Activated naive CD4-positive, alpha-beta T cell treated with anti-CD3 and anti-CD28 coated beads, Interleukin-2, amount 50 U/mL, for 24 hours (primary cell): ENCODE measurements around the gene FAM72C.
"Not testable (repeated sequence)": the region's sequence is repeated elsewhere in the genome, so short reads cannot be mapped to it uniquely, and the experiment has no call there.

ENCODE experiments used
- H3K27ac Mint-ChIP-seq: one replicate; pipeline ENCODE4 v1.8.0; 2021; ENCODE audit warnings: mild to moderate bottlenecking, mixed read lengths
- H3K27me3 Mint-ChIP-seq: one replicate; pipeline ENCODE4 v1.8.0; 2021; ENCODE audit warnings: mixed read lengths
- H3K36me3 Mint-ChIP-seq: one replicate; pipeline ENCODE4 v1.8.0; 2021; ENCODE audit warnings: mixed read lengths
- H3K4me1 Mint-ChIP-seq: one replicate; pipeline ENCODE4 v1.8.0; 2021; ENCODE audit warnings: mixed read lengths
- H3K4me3 Mint-ChIP-seq: one replicate; pipeline ENCODE4 v1.8.0; 2021; ENCODE audit warnings: mild to moderate bottlenecking, mixed read lengths
- H3K9me3 Mint-ChIP-seq: one replicate; pipeline ENCODE4 v1.8.0; 2021; ENCODE audit warnings: mixed read lengths

FAM72C gene

GRCh38 chr1:143989719-143990118 lies 17.9 kb upstream of the FAM72C start:
- H3K4me1 Mint-ChIP-seq, H3K9me3 Mint-ChIP-seq, H3K4me3 Mint-ChIP-seq, H3K36me3 Mint-ChIP-seq, H3K27me3 Mint-ChIP-seq, H3K27ac Mint-ChIP-seq: not testable (repeated sequence)

DNA sequence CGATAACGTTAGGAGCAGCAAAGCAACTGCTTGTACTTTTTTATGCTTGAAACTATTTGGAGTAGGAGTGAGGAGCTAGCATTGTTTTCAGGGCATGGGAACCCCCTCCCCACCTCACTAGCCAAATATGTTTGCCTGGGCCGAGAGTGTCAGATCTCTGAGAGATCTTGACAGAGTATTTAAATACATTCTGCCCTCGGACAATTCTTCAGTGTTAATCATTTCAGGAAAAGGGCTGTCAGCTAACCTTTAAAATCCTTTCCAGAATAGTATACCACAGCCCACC lies 17.6 kb upstream of the FAM72C start:
- not testable (repeated sequence) for H3K27ac Mint-ChIP-seq, H3K4me3 Mint-ChIP-seq, H3K9me3 Mint-ChIP-seq, H3K4me1 Mint-ChIP-seq, H3K27me3 Mint-ChIP-seq, H3K36me3 Mint-ChIP-seq

DNA sequence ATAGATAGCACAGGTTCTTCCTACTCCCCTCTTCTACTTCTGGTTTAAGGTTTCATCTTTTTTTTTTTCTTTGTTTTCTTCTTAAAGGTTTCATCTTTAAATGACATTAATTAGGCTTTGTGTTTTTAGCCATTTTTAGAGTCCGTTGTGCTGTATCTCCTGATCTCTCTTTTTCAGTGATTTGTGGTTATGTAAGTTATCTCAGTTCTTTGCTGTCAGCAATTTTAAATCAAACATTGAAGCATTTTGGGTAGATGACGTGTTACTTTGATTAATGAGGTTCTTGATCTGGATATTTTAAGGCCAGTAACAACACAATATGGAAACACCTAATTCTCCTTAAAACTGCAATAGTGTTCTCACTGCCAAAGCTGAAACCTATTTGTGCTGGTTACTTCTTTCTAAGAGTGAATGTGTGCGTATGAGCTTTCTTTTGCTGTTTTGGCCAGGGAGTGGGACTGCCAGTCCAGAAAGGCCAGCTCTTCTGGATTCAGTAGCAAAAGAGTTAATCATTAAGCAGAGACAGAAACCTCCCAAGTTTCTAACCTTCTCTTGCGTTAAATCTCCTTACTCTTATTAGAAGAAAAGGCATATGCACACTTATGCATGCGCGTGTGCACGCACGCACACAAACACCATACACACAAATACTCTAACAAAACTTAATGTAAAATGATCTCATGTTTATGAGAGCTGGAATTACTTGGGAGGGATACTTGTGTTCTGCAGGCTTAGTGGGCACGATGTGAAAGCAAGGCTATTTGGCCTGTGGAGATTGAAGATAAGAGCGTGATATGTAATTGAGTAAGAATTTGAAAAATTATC lies 17.0 kb upstream of the FAM72C start:
- H3K36me3 Mint-ChIP-seq, H3K4me1 Mint-ChIP-seq, H3K27me3 Mint-ChIP-seq, H3K9me3 Mint-ChIP-seq, H3K27ac Mint-ChIP-seq, H3K4me3 Mint-ChIP-seq: not testable (repeated sequence)

DNA sequence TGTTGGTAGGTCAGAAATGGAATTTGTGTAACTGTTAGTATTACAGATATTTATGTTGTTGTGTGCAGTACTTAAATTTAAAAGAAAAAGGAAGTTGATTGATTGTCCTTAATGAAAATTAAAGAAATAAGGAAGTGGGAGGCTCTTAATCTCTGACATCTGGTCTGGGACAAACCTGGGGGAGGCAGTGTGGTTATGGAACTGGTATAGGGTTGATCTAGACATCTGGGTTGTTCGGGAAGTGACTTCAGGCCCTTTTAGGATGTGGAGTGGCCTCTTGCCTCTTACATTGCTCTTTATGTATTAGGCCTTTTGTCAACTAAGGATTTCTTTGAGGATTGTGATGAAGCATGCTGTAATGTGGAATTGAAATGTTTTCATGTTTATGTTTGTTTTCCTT lies 16.1 kb upstream of the FAM72C start:
- H3K27ac Mint-ChIP-seq, H3K4me3 Mint-ChIP-seq, H3K27me3 Mint-ChIP-seq, H3K9me3 Mint-ChIP-seq, H3K4me1 Mint-ChIP-seq, H3K36me3 Mint-ChIP-seq: not testable (repeated sequence)

DNA sequence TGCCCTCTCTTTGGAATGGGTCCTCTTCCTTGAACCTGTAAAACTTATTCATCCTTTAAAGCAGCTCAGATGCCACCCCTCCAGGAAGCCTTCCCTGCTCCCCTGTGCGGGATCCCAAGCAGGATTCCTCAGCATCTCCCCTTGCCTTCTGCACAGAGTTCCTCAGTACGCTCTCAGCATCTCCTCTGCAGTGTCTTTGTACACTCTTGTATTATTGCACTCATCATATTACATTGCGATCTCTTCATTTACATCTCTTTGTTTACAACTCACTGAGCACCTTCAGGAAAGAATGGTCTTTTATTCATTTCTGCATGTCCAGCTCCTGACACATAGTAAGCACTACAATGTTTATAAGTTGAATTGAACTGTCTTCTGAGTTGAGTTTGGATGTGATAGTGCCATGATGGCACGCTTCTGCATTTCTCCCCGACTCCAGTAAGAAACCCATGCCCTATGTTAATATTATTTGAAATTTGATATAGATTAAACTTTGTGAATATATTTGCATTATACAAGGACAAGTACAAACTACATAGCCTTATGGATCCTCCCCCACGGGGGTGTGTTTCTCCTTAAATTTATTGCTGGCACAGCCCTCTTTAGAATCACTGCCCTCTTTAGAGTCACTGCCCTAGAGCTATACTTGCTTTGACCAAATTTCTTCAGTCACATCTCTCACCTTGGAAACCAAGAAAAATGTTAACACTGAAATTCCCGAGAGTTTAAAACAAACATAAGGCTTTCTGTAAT lies 13.1 kb upstream of the FAM72C start:
- not testable (repeated sequence) for H3K4me1 Mint-ChIP-seq, H3K36me3 Mint-ChIP-seq, H3K9me3 Mint-ChIP-seq, H3K27me3 Mint-ChIP-seq, H3K27ac Mint-ChIP-seq, H3K4me3 Mint-ChIP-seq

GRCh38 chr1:143974416-143974815 lies 2.6 kb upstream of the FAM72C start:
- H3K27me3 Mint-ChIP-seq, H3K9me3 Mint-ChIP-seq, H3K36me3 Mint-ChIP-seq, H3K27ac Mint-ChIP-seq, H3K4me1 Mint-ChIP-seq: not testable (repeated sequence)
- peak overlapping the region; percentile 67 for H3K4me3 Mint-ChIP-seq

- H3K27ac Mint-ChIP-seq, H3K36me3 Mint-ChIP-seq: not testable (repeated sequence)
Observed at GRCh38 chr1:143973876-143974414, 2.2 kb upstream of the FAM72C start.

DNA sequence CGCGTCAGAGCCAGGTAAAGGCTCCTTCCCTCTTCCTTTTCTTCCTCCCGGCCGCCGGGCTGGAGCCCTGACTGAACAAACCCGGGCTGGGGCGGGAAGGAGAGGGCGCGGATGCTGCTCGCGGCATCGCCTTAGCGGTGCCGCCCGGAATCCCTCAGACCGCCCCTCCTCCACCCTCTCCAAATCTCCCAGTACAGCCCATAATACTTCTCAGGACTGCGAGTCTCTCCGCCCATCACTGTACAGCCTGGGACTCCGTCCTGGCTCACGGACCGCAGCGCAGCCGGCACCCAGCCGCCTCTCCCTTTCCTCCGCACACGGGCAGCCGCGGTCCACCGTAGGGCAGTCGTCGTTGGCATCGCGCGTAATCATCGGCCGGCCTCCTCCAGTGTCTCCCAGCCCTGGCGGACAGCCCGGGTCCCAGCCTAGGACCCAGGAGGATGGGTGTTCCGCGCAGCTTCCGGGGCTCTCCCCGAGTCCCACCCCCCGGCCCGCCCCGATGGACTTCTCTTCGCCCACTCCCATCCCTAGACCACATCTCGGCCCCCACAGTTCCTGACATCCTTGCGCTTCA lies 1.1 kb upstream of the FAM72C start:
- not testable (repeated sequence) for H3K9me3 Mint-ChIP-seq, H3K27me3 Mint-ChIP-seq, H3K4me1 Mint-ChIP-seq

More at GRCh38 chr1:143973876-143974414, 2.2 kb upstream of the FAM72C start:
- H3K4me3 Mint-ChIP-seq, result peak overlapping the region; percentile 95
- not testable (repeated sequence) for H3K4me1 Mint-ChIP-seq, H3K27me3 Mint-ChIP-seq, H3K9me3 Mint-ChIP-seq

DNA sequence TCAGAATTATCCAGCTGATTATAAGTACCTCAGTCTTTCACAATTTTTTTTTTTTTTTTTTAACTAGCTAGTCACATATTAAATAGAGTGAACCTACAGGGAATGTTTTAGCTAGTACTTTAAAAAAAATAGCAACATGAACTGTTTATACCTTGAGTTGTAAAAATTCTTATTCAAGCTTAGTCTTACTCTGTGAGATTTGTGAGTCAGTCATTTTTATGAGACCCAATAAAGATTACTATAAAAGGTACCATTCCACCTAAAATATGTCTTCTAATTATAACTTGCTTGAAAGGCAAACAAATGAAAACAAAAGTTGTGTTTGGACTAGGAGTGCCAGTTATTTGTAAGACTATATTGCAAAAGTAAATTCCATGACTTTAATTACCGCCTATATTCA lies 5.9 kb downstream of the FAM72C start:
- not testable (repeated sequence) for H3K36me3 Mint-ChIP-seq, H3K9me3 Mint-ChIP-seq, H3K27ac Mint-ChIP-seq

More for the DNA sequence above, 1.1 kb upstream of the FAM72C start:
- not testable (repeated sequence) for H3K36me3 Mint-ChIP-seq, H3K4me3 Mint-ChIP-seq, H3K27ac Mint-ChIP-seq

GRCh38 chr1:143964294-143964693 lies 7.5 kb downstream of the FAM72C start:
- H3K36me3 Mint-ChIP-seq, H3K4me3 Mint-ChIP-seq, H3K9me3 Mint-ChIP-seq, H3K4me1 Mint-ChIP-seq, H3K27ac Mint-ChIP-seq, H3K27me3 Mint-ChIP-seq: not testable (repeated sequence)

More for the DNA sequence above, 5.9 kb downstream of the FAM72C start:
- not testable (repeated sequence) for H3K4me1 Mint-ChIP-seq, H3K27me3 Mint-ChIP-seq, H3K4me3 Mint-ChIP-seq

DNA sequence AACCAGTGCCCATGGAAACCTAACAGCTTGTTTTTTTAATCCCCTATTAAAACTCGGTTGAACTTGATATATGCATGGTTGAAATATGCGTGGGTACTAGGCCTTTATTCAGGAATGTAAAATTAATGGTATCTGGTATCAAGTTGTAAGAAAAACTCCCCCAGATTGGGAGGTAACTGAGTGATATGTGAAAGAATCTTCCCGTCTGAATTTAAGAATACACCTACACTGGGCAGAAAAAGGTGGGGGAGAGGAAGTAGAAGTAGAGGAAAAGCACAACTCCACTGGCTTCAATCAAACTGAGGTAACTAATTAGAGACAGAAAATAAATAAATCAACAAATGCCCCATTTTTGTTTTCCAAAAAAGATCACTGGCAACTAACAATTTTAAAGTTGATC lies 15.9 kb downstream of the FAM72C start:
- not testable (repeated sequence) for H3K36me3 Mint-ChIP-seq, H3K4me3 Mint-ChIP-seq, H3K27me3 Mint-ChIP-seq, H3K4me1 Mint-ChIP-seq, H3K27ac Mint-ChIP-seq, H3K9me3 Mint-ChIP-seq

GRCh38 chr1:143952913-143953312 lies 18.9 kb downstream of the FAM72C start:
- not testable (repeated sequence) for H3K27ac Mint-ChIP-seq, H3K4me3 Mint-ChIP-seq, H3K36me3 Mint-ChIP-seq, H3K27me3 Mint-ChIP-seq, H3K9me3 Mint-ChIP-seq, H3K4me1 Mint-ChIP-seq

GRCh38 chr1:143951485-143952391 lies 20.0 kb downstream of the FAM72C start:
- H3K27ac Mint-ChIP-seq, H3K27me3 Mint-ChIP-seq, H3K4me3 Mint-ChIP-seq, H3K36me3 Mint-ChIP-seq, H3K4me1 Mint-ChIP-seq, H3K9me3 Mint-ChIP-seq: not testable (repeated sequence)

DNA sequence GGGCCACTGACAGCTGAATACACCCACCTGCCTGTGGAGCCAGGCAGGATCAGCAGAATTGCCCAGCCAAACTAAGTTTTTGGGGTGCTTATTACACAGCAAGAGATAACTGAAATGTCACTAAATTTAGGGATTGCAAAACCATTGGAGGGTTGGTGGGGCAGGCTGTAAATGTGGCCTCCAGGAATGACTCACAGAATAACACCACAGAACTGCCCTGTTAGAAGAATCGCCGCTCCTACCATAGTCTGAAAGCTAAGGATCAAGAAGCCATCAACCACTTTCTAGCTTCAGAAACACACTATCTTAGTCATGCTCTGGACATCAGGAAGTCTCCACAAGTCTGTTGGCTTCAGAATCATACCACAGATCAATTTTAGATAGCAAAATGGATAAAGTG lies 24.0 kb downstream of the FAM72C start:
- H3K27me3 Mint-ChIP-seq, H3K9me3 Mint-ChIP-seq, H3K27ac Mint-ChIP-seq, H3K4me1 Mint-ChIP-seq, H3K36me3 Mint-ChIP-seq, H3K4me3 Mint-ChIP-seq: not testable (repeated sequence)

DNA sequence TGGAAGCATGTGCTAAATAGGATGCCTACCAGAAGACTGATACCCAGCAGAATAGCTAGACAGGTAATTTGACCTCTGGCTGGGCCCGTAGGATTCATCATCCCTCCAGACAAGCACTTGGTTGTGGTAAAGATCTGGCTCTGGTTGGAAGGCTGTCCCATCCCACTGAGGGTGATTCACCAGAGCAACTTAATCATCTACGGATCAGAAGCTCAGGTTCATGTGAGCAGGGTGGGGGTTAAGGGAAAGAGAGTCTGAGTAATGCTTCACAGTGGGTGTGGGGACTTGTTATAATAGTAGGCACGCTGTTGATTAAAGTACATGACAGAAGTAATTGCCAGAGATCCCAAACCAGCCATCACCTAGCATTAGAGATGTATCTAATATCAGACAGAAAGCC lies 26.5 kb downstream of the FAM72C start:
- not testable (repeated sequence) for H3K4me1 Mint-ChIP-seq, H3K27ac Mint-ChIP-seq, H3K36me3 Mint-ChIP-seq, H3K4me3 Mint-ChIP-seq, H3K9me3 Mint-ChIP-seq, H3K27me3 Mint-ChIP-seq
